IPS DF 6.9 (cell line): Measurements from ENCODE around the gene IFT122.
"Not testable (repeated sequence)": the region's sequence is repeated elsewhere in the genome, so short reads cannot be mapped to it uniquely, and the experiment has no call there.

Source experiments
- DNase-seq: peaks from one replicate; pipeline ENCODE4 v3.0.0-alpha.2; 2013; ENCODE audit warnings: low read depth, low spot score
- H3K27ac ChIP-seq: one replicate; pipeline ENCODE4 v1.5.1; 2013; ENCODE audit warnings: low read length, control low read depth
- H3K27me3 ChIP-seq: 2 replicates; pipeline ENCODE4 v1.6.1; 2013; ENCODE audit warnings: mild to moderate bottlenecking, low read length; ENCODE audit not compliant: control insufficient read depth, insufficient read depth
- H3K36me3 ChIP-seq: 2 replicates; pipeline ENCODE4 v1.6.1; 2013; ENCODE audit warnings: low read length; ENCODE audit not compliant: control insufficient read depth, insufficient read depth
- H3K4me1 ChIP-seq: 2 replicates; pipeline ENCODE4 v1.6.1; 2013; ENCODE audit warnings: low read length; ENCODE audit not compliant: control insufficient read depth, insufficient read depth
- H3K4me3 ChIP-seq: 2 replicates; pipeline ENCODE4 v1.5.1; 2013; ENCODE audit warnings: mild to moderate bottlenecking, low read length
- H3K9me3 ChIP-seq: 2 replicates; pipeline ENCODE4 v1.6.1; 2013; ENCODE audit warnings: low read length, inconsistent platforms; ENCODE audit not compliant: control insufficient read depth, insufficient read depth
- WGBS: extraction: QIAGEN DNeasy Blood & Tissue Kit; methylation state at CpG from one replicate; pipeline ENCODE4 v1.1.7; 2013; ENCODE audit warnings: mixed read lengths, missing lambda C conversion rate; ENCODE audit not compliant: insufficient read length, insufficient coverage; 5-methylcytosine and 5-hydroxymethylcytosine counted together

Gene IFT122

GRCh38 chr3:129402210-129402609 lies 37.8 kb upstream of the IFT122 start:
- Histone ChIP-seq H3K9me3 (no peaks in the 10 kb centered on the region), H3K27me3 (no peaks in the 10 kb centered on the region), H3K4me3 (no peak overlapping the region), H3K36me3 (no peaks in the 10 kb centered on the region), H3K4me1 (peaks cover 2% of the 10 kb centered on the region; the same call in 1 of the 2 replicates), H3K27ac (no peak overlapping the region)
- no peak for DNase-seq
- no CpG with 5 or more reads among the region's 7 CpGs for WGBS

- H3K9me3 ChIP-seq = no peaks in the 10 kb centered on the region
- peaks cover 2% of the 10 kb centered on the region; the same call in 1 of the 2 replicates for H3K4me1 ChIP-seq
- no peak overlapping the region for H3K27ac ChIP-seq
- H3K4me3 ChIP-seq = no peak overlapping the region
- DNase-seq = no peak
- WGBS = no CpG with 5 or more reads among the region's 4 CpGs
- no peaks in the 10 kb centered on the region for H3K27me3 ChIP-seq
- H3K36me3 ChIP-seq = no peaks in the 10 kb centered on the region
Measured at GRCh38 chr3:129402616-129403015, 37.4 kb upstream of the IFT122 start.

- H3K4me3 ChIP-seq = no peak overlapping the region
- no peaks in the 10 kb centered on the region for H3K9me3 ChIP-seq
- H3K36me3 ChIP-seq = no peaks in the 10 kb centered on the region
- H3K4me1 ChIP-seq = peaks cover 2% of the 10 kb centered on the region; the same call in 1 of the 2 replicates
- WGBS = no CpG with 5 or more reads among the region's 7 CpGs
- H3K27ac ChIP-seq = no peak overlapping the region
- H3K27me3 ChIP-seq = no peaks in the 10 kb centered on the region
- DNase-seq = no peak
Measured at GRCh38 chr3:129403450-129403849, 36.6 kb upstream of the IFT122 start.

GRCh38 chr3:129404130-129404529 lies 35.9 kb upstream of the IFT122 start:
- H3K27me3 ChIP-seq = no peaks in the 10 kb centered on the region
- peaks cover 2% of the 10 kb centered on the region; the same call in 1 of the 2 replicates for H3K4me1 ChIP-seq
- H3K9me3 ChIP-seq = no peaks in the 10 kb centered on the region
- DNase-seq = no peak
- no peaks in the 10 kb centered on the region for H3K36me3 ChIP-seq
- WGBS = no CpG with 5 or more reads among the region's 8 CpGs
- no peak overlapping the region for H3K27ac ChIP-seq
- H3K4me3 ChIP-seq = no peak overlapping the region

GRCh38 chr3:129404610-129405009 lies 35.4 kb upstream of the IFT122 start:
- peaks cover 2% of the 10 kb centered on the region; the same call in 1 of the 2 replicates for H3K4me1 ChIP-seq
- no peaks in the 10 kb centered on the region for H3K36me3 ChIP-seq
- DNase-seq = no peak
- no peak overlapping the region for H3K4me3 ChIP-seq
- H3K9me3 ChIP-seq = no peaks in the 10 kb centered on the region
- no peak overlapping the region for H3K27ac ChIP-seq
- H3K27me3 ChIP-seq = no peaks in the 10 kb centered on the region
- no CpG with 5 or more reads among the region's 5 CpGs for WGBS

- no peaks in the 10 kb centered on the region for H3K9me3 ChIP-seq
- H3K4me3 ChIP-seq = no peak overlapping the region
- no peak overlapping the region for H3K27ac ChIP-seq
- no peaks in the 10 kb centered on the region; the same call in 1 of the 2 replicates for H3K4me1 ChIP-seq
- no peaks in the 10 kb centered on the region for H3K36me3 ChIP-seq
- WGBS = no CpG with 5 or more reads among the region's 2 CpGs
- H3K27me3 ChIP-seq = no peaks in the 10 kb centered on the region
- DNase-seq = no peak
Measured at GRCh38 chr3:129409541-129409940, 30.5 kb upstream of the IFT122 start.

- H3K27me3 ChIP-seq = no peaks in the 10 kb centered on the region
- no CpG with 5 or more reads among the region's 17 CpGs for WGBS
- H3K9me3 ChIP-seq = no peaks in the 10 kb centered on the region
- H3K27ac ChIP-seq = no peak overlapping the region
- H3K4me1 ChIP-seq = no peaks in the 10 kb centered on the region; the same call in 1 of the 2 replicates
- DNase-seq = no peak
- H3K36me3 ChIP-seq = no peaks in the 10 kb centered on the region
- H3K4me3 ChIP-seq = no peak overlapping the region
Measured at GRCh38 chr3:129410971-129411370, 29.1 kb upstream of the IFT122 start.

GRCh38 chr3:129412542-129413198 lies 27.4 kb upstream of the IFT122 start:
- no peak for DNase-seq
- no CpG with 5 or more reads among the region's 6 CpGs for WGBS
- Histone ChIP-seq H3K9me3 (no peaks in the 10 kb centered on the region), H3K4me1 (no peaks in the 10 kb centered on the region; the same call in 1 of the 2 replicates), H3K4me3 (no peak overlapping the region), H3K36me3 (no peaks in the 10 kb centered on the region), H3K27ac (no peak overlapping the region), H3K27me3 (no peaks in the 10 kb centered on the region)

- not testable (repeated sequence) for H3K4me3 ChIP-seq, H3K9me3 ChIP-seq, H3K27me3 ChIP-seq, DNase-seq, H3K36me3 ChIP-seq, H3K27ac ChIP-seq, H3K4me1 ChIP-seq
- no CpG with 5 or more reads among the region's 3 CpGs for WGBS
Measured at GRCh38 chr3:129413238-129413637, 26.8 kb upstream of the IFT122 start.

- Histone ChIP-seq H3K27ac (no peak overlapping the region), H3K4me1 (no peaks in the 10 kb centered on the region; the same call in 1 of the 2 replicates), H3K36me3 (no peaks in the 10 kb centered on the region), H3K9me3 (no peaks in the 10 kb centered on the region), H3K27me3 (no peaks in the 10 kb centered on the region), H3K4me3 (no peak overlapping the region)
- no peak for DNase-seq
- no CpG with 5 or more reads among the region's 4 CpGs for WGBS
Measured at GRCh38 chr3:129413687-129414506, 26.1 kb upstream of the IFT122 start.
